ENCODE measurements around the gene ROBO1. TPM values are rescaled to one million over a fixed set of nuclear protein-coding genes. Genes with fewer than 3 reads are reported as not detected.
A peak's percentile ranks its signal among the peaks of the same experiment; 100 is the strongest.

ROBO1 gene
- total and polyA plus RNA-seq, 2 experiments from 2014 or later: 18.8 to 31.9 TPM

- WGBS, 2 experiments (ENCODE audit: low coverage in 1 of 2, low lambda C conversion rate in 2 of 2, missing lambda C conversion rate in 2 of 2): 1% methylated on average over 31 to 35 of the region's 40 CpGs
- Histone ChIP-seq H3K36me3 (ENCODE audit: low read depth) (no peaks in the 10 kb centered on the region), H3K4me3 (peak overlapping the region; percentile 99), H4K20me1 (ENCODE audit: insufficient read depth) (no peaks in the 10 kb centered on the region), H3K9ac (peak overlapping the region; percentile 92), H2AFZ (peak overlapping the region; percentile 97), H3K27ac (peak overlapping the region; percentile 93), H3K9me3 (ENCODE audit: low read depth) (no peaks in the 10 kb centered on the region), H3K27me3 (replicated peaks; ENCODE audit: insufficient read depth) (no peaks in the 10 kb centered on the region), H3K4me1 (ENCODE audit: insufficient read depth) (peaks cover 20% of the 10 kb centered on the region), H3F3A (ENCODE audit: insufficient read depth) (peaks cover 21% of the 10 kb centered on the region), H3K79me2 (ENCODE audit: insufficient read depth) (peaks cover 34% of the 10 kb centered on the region), H3K9me2 (ENCODE audit: insufficient read depth) (no peaks in the 10 kb centered on the region), H3K4me2 (ENCODE audit: unreplicated experiment) (peak overlapping the region; percentile 100)
- peak; percentile 96 for DNase-seq
- in situ Hi-C loops (cut with MboI): no loop called here
- TF ChIP-seq EZH2 (IDR thresholded peaks at IDR 0.05; ENCODE audit: insufficient read depth, poor library complexity, severe bottlenecking): no peak
- TF ChIP-seq EZH2phosphoT487 (IDR thresholded peaks at IDR 0.05; ENCODE audit: insufficient read depth, low read depth): no peak
Measured at GRCh38 chr3:79019137-79019923, 748.5 kb downstream of the ROBO1 start.

- 0 to 2% methylated on average over 37 of the region's 44 CpGs for WGBS, 2 experiments (ENCODE audit: low coverage in 1 of 2, low lambda C conversion rate in 2 of 2, missing lambda C conversion rate in 2 of 2)
- H3K79me2 ChIP-seq (ENCODE audit: insufficient read depth): peaks cover 40% of the 10 kb centered on the region
Measured at GRCh38 chr3:79018671-79019136, 749.1 kb downstream of the ROBO1 start.

GRCh38 chr3:79018265-79018664 is 749.5 kb downstream of the ROBO1 start:
- in situ Hi-C loops (cut with MboI): no loop called here
- Histone ChIP-seq H3K4me2 (ENCODE audit: unreplicated experiment) (peak overlapping the region; percentile 100), H3K9me3 (ENCODE audit: low read depth) (no peaks in the 10 kb centered on the region), H2AFZ (peak overlapping the region; percentile 97), H3K79me2 (ENCODE audit: insufficient read depth) (peaks cover 44% of the 10 kb centered on the region), H3K36me3 (ENCODE audit: low read depth) (no peaks in the 10 kb centered on the region), H4K20me1 (ENCODE audit: insufficient read depth) (no peaks in the 10 kb centered on the region), H3K4me3 (peak overlapping the region; percentile 99), H3K27ac (peak overlapping the region; percentile 93), H3K9me2 (ENCODE audit: insufficient read depth) (no peaks in the 10 kb centered on the region), H3K9ac (peak overlapping the region; percentile 92), H3K4me1 (ENCODE audit: insufficient read depth) (peaks cover 24% of the 10 kb centered on the region), H3F3A (ENCODE audit: insufficient read depth) (peaks cover 21% of the 10 kb centered on the region), H3K27me3 (replicated peaks; ENCODE audit: insufficient read depth) (no peaks in the 10 kb centered on the region)
- no peak for DNase-seq
- WGBS, 2 experiments (ENCODE audit: low coverage in 1 of 2, low lambda C conversion rate in 2 of 2, missing lambda C conversion rate in 2 of 2): 0 to 3% methylated on average over 15 of the region's 15 CpGs
- TF ChIP-seq EZH2phosphoT487 (IDR thresholded peaks at IDR 0.05; ENCODE audit: insufficient read depth, low read depth) (no peak), EZH2 (IDR thresholded peaks at IDR 0.05; ENCODE audit: insufficient read depth, poor library complexity, severe bottlenecking) (no peak)

More at GRCh38 chr3:79018671-79019136, 749.1 kb downstream of the ROBO1 start:
- peak overlapping the region; percentile 93 for H3K27ac ChIP-seq
- peaks cover 20% of the 10 kb centered on the region for H3K4me1 ChIP-seq (ENCODE audit: insufficient read depth)
- in situ Hi-C loops (cut with MboI): no loop called here
- no peaks in the 10 kb centered on the region for H3K9me2 ChIP-seq (ENCODE audit: insufficient read depth)
- peak overlapping the region; percentile 92 for H3K9ac ChIP-seq
- H3K4me2 ChIP-seq (ENCODE audit: unreplicated experiment): peak overlapping the region; percentile 100
- no peaks in the 10 kb centered on the region for H3K9me3 ChIP-seq (ENCODE audit: low read depth)
- H4K20me1 ChIP-seq (ENCODE audit: insufficient read depth): no peaks in the 10 kb centered on the region
- H3K4me3 ChIP-seq: peak overlapping the region; percentile 99
- H3K27me3 ChIP-seq (replicated peaks; ENCODE audit: insufficient read depth): no peaks in the 10 kb centered on the region
- H3K36me3 ChIP-seq (ENCODE audit: low read depth): no peaks in the 10 kb centered on the region
- TF ChIP-seq EZH2phosphoT487 (IDR thresholded peaks at IDR 0.05; ENCODE audit: insufficient read depth, low read depth) (no peak), EZH2 (IDR thresholded peaks at IDR 0.05; ENCODE audit: insufficient read depth, poor library complexity, severe bottlenecking) (no peak)
- DNase-seq: peak; percentile 91
- H3F3A ChIP-seq (ENCODE audit: insufficient read depth): peaks cover 21% of the 10 kb centered on the region
- H2AFZ ChIP-seq: peak overlapping the region; percentile 97

- peak; percentile 75 for DNase-seq
- in situ Hi-C loops (cut with MboI): no loop called here
- Histone ChIP-seq H3K4me2 (ENCODE audit: unreplicated experiment) (peak overlapping the region; percentile 100), H3F3A (ENCODE audit: insufficient read depth) (peaks cover 21% of the 10 kb centered on the region), H3K27ac (peak overlapping the region; percentile 93), H2AFZ (peak overlapping the region; percentile 97), H3K36me3 (ENCODE audit: low read depth) (no peaks in the 10 kb centered on the region), H3K4me3 (peak overlapping the region; percentile 99), H3K4me1 (ENCODE audit: insufficient read depth) (peaks cover 25% of the 10 kb centered on the region), H3K9me3 (ENCODE audit: low read depth) (no peaks in the 10 kb centered on the region), H3K9ac (peak overlapping the region; percentile 92), H3K79me2 (ENCODE audit: insufficient read depth) (peaks cover 59% of the 10 kb centered on the region), H3K27me3 (replicated peaks; ENCODE audit: insufficient read depth) (no peaks in the 10 kb centered on the region), H4K20me1 (ENCODE audit: insufficient read depth) (no peaks in the 10 kb centered on the region), H3K9me2 (ENCODE audit: insufficient read depth) (no peaks in the 10 kb centered on the region)
- TF ChIP-seq EZH2 (IDR thresholded peaks at IDR 0.05; ENCODE audit: insufficient read depth, poor library complexity, severe bottlenecking): no peak
- no peak for TF ChIP-seq EZH2phosphoT487 (IDR thresholded peaks at IDR 0.05; ENCODE audit: insufficient read depth, low read depth)
- WGBS, 2 experiments (ENCODE audit: low coverage in 1 of 2, low lambda C conversion rate in 2 of 2, missing lambda C conversion rate in 2 of 2): 10% methylated on average over 8 of the region's 8 CpGs
Measured at GRCh38 chr3:79016587-79017376, 751.0 kb downstream of the ROBO1 start.
